ENCODE results near the gene RALGAPA1. TPM values are rescaled to one million over a fixed set of nuclear protein-coding genes. Genes with fewer than 3 reads are reported as not detected.

The RALGAPA1 gene
- total and polyA plus RNA-seq, 9 of the 15 experiments (the other 6 are each of a cell fraction or from before 2014, with no cell fraction given), result 2.5 to 16.3 (median 6.2) TPM

DNA sequence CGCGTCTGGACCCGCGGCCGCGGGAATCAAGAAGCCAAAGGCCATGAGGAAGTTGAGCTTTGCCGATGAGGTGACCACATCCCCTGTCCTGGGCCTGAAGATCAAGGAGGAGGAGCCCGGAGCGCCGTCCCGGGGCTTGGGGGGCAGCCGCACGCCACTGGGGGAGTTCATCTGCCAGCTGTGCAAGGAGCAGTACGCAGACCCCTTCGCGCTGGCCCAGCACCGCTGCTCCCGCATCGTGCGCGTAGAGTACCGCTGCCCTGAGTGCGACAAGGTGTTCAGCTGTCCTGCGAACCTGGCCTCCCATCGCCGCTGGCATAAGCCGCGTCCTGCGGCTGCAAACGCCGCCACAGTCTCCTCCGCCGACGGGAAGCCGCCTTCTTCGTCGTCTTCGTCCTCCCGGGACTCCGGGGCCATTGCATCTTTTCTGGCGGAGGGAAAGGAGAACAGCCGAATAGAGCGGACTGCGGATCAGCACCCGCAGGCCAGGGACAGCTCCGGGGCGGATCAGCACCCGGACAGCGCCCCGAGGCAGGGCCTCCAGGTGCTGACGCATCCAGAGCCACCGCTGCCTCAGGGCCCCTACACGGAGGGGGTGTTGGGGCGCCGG, 274.1 kb downstream of the RALGAPA1 start (continued):
- TF ChIP-seq, protein P1, sequence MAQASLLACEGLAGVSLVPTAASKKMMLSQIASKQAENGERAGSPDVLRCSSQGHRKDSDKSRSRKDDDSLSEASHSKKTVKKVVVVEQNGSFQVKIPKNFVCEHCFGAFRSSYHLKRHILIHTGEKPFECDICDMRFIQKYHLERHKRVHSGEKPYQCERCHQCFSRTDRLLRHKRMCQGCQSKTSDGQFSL (CRISPR knock-in tag; IDR thresholded peaks at IDR 0.05), result peak; percentile 88
- TF ChIP-seq, protein P1 (tag; IDR thresholded peaks at IDR 0.05), result no peak
- TF ChIP-seq THAP12 (CRISPR knock-in tag; IDR thresholded peaks at IDR 0.05) (no peak), RUNX1 (IDR thresholded peaks at IDR 0.05; ENCODE audit: low read depth) (no peak), CHD2 (IDR thresholded peaks at IDR 0.05; ENCODE audit: low read depth, low read length) (no peak), PTTG1 (tag; IDR thresholded peaks at IDR 0.05; ENCODE audit: low read depth) (no peak), SIN3A (IDR thresholded peaks at IDR 0.05; ENCODE audit: borderline replicate concordance in 2 of 2, control insufficient read depth in 1 of 2, low read depth in 2 of 2, low read length in 2 of 2) (peak; percentile 97 to 100), GABPA (tag; conservative IDR thresholded peaks at IDR 0.05; ENCODE audit: low read depth) (0 out of 2 replicates have a peak, but pooled peaks have one; percentile 13), RBM15 (IDR thresholded peaks at IDR 0.05; ENCODE audit: insufficient read depth, low read length) (no peak), ADNP (tag; IDR thresholded peaks at IDR 0.05) (no peak), NCOA1 (IDR thresholded peaks at IDR 0.05; ENCODE audit: low read depth) (peak; percentile 100), ZC3H11A (IDR thresholded peaks at IDR 0.05; ENCODE audit: low read depth, low read length) (no peak), E2F6 (IDR thresholded peaks at IDR 0.05; ENCODE audit: borderline replicate concordance in 1 of 2, extremely low read depth in 1 of 2, insufficient read depth in 1 of 2, insufficient read length in 1 of 2, low read depth in 1 of 2, low read length in 1 of 2, poor library complexity in 1 of 2, severe bottlenecking in 1 of 2) (no peak), SMC3 (conservative IDR thresholded peaks at IDR 0.05; ENCODE audit: insufficient read depth, low read depth, low read length) (no peak)
- TF ChIP-seq, protein P2, sequence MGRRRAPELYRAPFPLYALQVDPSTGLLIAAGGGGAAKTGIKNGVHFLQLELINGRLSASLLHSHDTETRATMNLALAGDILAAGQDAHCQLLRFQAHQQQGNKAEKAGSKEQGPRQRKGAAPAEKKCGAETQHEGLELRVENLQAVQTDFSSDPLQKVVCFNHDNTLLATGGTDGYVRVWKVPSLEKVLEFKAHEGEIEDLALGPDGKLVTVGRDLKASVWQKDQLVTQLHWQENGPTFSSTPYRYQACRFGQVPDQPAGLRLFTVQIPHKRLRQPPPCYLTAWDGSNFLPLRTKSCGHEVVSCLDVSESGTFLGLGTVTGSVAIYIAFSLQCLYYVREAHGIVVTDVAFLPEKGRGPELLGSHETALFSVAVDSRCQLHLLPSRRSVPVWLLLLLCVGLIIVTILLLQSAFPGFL (CRISPR knock-in tag; IDR thresholded peaks at IDR 0.05), result peak; percentile 91; the same call in 1 of the 2 replicates
- TF ChIP-seq, protein P3, sequence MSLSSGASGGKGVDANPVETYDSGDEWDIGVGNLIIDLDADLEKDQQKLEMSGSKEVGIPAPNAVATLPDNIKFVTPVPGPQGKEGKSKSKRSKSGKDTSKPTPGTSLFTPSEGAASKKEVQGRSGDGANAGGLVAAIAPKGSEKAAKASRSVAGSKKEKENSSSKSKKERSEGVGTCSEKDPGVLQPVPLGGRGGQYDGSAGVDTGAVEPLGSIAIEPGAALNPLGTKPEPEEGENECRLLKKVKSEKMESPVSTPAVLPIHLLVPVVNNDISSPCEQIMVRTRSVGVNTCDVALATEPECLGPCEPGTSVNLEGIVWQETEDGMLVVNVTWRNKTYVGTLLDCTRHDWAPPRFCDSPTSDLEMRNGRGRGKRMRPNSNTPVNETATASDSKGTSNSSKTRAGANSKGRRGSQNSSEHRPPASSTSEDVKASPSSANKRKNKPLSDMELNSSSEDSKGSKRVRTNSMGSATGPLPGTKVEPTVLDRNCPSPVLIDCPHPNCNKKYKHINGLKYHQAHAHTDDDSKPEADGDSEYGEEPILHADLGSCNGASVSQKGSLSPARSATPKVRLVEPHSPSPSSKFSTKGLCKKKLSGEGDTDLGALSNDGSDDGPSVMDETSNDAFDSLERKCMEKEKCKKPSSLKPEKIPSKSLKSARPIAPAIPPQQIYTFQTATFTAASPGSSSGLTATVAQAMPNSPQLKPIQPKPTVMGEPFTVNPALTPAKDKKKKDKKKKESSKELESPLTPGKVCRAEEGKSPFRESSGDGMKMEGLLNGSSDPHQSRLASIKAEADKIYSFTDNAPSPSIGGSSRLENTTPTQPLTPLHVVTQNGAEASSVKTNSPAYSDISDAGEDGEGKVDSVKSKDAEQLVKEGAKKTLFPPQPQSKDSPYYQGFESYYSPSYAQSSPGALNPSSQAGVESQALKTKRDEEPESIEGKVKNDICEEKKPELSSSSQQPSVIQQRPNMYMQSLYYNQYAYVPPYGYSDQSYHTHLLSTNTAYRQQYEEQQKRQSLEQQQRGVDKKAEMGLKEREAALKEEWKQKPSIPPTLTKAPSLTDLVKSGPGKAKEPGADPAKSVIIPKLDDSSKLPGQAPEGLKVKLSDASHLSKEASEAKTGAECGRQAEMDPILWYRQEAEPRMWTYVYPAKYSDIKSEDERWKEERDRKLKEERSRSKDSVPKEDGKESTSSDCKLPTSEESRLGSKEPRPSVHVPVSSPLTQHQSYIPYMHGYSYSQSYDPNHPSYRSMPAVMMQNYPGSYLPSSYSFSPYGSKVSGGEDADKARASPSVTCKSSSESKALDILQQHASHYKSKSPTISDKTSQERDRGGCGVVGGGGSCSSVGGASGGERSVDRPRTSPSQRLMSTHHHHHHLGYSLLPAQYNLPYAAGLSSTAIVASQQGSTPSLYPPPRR (CRISPR knock-in tag; IDR thresholded peaks at IDR 0.05; ENCODE audit: borderline replicate concordance), result peak; percentile 98

All from K562 (cell line).